Measurements from ENCODE around the gene ERCC6L.

ERCC6L gene

DNA sequence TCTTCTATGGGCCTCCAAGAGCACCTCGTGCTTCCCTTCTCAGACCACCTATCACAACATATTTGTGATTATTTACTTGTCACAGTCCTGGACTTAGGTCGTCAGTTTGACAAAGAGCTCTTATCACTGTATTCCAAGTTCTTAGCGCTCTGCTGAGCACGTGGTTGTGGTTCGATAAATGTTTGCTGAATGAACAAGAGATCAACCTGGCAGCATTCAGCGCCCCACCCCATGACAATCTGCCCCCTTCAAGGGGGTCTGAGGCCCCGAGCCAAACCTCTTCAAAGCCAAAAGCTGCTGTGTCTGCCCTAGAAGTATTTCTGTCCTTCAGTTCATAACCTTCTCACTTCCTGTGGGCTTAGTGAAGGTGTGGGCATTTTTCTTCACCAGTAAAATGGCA, 23.2 kb upstream of the ERCC6L start:
- TF ChIP-seq, protein P1, sequence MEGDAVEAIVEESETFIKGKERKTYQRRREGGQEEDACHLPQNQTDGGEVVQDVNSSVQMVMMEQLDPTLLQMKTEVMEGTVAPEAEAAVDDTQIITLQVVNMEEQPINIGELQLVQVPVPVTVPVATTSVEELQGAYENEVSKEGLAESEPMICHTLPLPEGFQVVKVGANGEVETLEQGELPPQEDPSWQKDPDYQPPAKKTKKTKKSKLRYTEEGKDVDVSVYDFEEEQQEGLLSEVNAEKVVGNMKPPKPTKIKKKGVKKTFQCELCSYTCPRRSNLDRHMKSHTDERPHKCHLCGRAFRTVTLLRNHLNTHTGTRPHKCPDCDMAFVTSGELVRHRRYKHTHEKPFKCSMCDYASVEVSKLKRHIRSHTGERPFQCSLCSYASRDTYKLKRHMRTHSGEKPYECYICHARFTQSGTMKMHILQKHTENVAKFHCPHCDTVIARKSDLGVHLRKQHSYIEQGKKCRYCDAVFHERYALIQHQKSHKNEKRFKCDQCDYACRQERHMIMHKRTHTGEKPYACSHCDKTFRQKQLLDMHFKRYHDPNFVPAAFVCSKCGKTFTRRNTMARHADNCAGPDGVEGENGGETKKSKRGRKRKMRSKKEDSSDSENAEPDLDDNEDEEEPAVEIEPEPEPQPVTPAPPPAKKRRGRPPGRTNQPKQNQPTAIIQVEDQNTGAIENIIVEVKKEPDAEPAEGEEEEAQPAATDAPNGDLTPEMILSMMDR (conservative IDR thresholded peaks at IDR 0.05), result no peak
- no peak overlapping the region for H3K27ac ChIP-seq

DNA sequence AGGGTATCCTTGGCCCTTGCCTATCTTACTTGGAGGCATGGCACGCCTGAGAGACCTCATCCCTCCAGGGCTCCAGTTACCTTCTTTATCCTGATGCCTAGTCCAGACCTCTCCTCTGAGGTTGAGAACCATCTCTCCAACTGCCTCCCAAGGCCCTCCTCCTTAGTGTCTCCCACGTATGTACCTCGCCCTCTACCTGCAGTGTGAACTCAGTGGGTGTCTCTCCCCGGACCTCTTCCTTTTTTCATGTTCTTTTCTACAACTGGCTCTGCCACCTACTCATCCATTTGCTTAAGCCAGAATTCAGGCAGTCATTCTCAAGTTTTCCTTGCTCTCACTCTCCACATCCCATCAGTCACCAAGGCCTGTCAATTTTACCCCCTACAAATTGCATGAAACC, 21.6 kb upstream of the ERCC6L start:
- no peak overlapping the region for H3K27ac ChIP-seq
- TF ChIP-seq, protein P1 (conservative IDR thresholded peaks at IDR 0.05), result no peak

DNA sequence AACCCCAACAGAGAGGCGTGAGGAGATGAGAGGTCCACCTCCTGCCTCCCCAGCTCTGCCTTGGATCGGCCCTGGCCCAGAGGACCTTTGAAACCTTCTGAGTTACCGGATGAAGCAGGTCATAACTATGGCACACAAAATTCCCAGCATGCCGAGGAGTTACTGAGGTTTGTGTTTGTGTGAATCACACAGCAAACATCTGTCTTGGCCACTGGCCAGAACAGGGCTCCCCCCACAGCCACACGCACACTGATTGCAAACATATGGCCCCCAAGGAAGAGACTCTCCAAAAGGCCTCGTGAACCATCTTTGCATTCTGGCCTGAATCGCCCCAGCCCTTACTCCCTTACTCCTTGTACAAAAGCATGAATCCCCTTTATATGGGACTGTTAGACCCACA, 19.3 kb upstream of the ERCC6L start:
- TF ChIP-seq, protein P1 (conservative IDR thresholded peaks at IDR 0.05), result no peak
- no peak overlapping the region for H3K27ac ChIP-seq

DNA sequence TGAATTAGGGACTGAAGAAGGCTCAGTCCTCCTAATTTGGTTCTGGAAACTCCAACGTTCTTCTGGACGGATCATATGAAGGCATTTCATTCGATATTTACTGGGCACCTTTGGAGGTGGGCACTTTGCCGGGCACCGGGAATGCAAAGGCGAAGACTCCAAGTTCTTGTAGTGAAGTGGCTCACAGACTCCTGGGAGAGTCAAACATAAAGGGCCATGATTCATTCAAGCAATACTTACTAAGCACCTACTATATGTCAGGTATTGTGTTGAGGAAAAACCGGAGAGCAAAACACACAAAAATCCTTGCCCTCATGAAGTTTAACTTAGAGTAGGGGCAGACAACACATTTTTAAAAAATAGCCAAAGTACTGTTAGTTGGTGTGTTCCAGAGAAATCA, 17.0 kb upstream of the ERCC6L start:
- TF ChIP-seq, protein P1 (conservative IDR thresholded peaks at IDR 0.05), result no peak
- H3K27ac ChIP-seq, result no peak overlapping the region

DNA sequence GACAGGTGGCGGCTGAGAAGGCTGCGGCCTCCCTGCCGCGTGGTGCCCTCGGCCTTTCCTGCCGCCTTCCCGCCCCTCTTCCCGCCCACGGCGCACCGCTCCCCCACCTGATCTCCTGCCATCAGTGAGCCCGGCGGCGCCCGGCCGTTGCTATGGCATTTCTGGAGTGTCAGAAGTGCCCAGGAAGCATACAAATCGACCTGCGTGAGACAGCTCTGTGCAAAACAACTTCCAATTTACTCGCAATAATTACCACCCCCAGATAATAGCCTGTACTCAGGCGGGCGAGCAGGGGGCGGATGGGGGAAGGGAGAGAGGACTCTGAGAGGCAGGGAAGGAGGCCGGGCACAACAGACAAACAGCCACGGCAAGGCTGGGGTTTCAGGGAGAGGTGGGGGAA, 16.6 kb upstream of the ERCC6L start:
- H3K27ac ChIP-seq, result no peak overlapping the region
- TF ChIP-seq, protein P1 (conservative IDR thresholded peaks at IDR 0.05), result no peak

DNA sequence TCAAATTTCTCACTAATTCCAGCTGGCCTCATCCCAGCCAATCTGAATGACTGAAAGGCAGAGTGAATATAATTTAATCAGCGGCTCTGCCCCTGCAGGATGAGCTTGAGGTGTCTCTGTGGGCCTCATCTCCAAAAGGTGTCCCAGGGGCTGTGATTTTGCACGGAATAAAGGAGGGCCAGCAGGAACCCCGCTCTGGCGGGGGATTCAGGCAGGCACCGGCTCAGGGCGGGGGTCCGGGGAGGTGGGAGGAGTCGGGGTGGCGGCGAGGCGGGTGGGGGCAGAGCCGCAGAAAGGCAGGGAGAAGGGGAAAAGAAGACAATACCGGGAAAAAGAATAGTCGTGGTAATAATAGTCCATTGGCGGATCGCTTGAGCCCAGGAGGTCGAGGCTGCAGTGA, 16.0 kb upstream of the ERCC6L start:
- no peak overlapping the region for H3K27ac ChIP-seq
- TF ChIP-seq, protein P1 (conservative IDR thresholded peaks at IDR 0.05), result no peak

DNA sequence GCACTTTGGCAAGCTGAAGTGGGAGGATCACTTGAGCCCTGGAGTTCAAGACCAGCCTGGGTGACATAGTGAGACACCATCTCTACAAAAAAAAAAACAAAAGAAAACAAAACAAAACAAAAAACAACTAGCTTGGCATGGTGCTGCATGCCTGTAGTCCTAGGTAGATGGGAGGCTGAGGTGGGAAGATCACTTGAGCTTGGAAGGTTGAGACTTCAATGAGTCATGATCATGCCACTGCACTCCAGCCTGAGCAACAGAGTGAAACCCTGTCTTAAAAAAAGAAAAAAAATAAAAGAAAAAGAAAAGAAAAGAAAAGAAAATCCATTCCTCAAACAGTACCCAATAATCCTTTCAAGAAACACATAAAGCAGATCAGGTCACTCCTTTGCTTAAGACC, 14.9 kb upstream of the ERCC6L start:
- no peak overlapping the region for H3K27ac ChIP-seq
- TF ChIP-seq, protein P1 (conservative IDR thresholded peaks at IDR 0.05), result no peak
